ENCODE measurements around the gene LRPAP1.

LRPAP1 gene

DNA sequence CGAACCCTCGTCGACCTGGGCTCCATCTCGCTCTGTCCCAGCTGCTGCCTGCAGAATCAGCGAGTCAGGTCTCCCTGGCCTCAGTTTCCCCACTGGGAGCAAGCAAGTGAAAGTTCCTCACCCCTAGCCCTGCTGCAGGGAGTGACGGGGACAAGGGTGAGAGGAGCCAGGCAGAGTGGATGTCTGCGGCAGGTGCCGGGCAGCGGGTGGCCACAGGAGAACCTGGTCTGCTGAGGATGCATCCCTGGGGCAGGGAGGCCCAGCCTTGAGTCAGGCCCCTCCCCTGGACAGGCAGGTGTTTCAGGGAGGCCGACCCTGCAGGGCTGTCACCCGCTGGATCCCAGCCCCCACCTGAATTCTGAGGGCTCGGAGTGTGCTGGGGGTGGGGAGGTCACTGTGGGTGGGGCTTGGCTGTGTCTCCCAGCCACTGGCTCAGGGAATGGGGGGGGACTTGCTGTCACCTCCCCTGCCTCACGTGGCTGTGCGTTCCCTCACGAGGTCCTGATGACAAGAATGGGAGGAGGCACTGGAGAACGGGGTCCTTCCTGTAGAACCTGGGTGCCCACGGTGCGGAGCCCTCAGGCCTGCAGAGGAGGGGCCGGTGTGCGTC, 33.2 kb downstream of the LRPAP1 start:
- no peak for DNase-seq

DNA sequence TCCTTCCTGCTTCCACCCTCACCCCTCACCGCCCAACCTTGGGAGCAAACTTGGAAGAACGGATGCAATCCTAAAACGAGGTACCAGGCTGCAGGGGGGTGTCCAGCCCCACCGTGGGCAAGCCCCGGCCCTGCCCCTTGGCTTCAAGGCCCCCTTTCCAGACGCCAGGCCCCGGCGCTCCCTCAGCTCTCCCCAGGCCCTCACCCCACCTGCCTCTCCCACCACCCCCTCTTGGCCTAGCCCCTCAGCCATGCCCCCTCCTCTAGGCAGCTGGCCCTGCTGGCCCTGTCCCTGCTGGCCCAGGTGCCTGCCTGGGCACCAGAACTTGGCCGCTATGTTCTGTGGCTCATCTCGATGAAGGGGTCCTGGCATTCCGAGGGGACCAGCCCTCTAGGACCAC, 33.8 kb downstream of the LRPAP1 start:
- no peak for DNase-seq

DNA sequence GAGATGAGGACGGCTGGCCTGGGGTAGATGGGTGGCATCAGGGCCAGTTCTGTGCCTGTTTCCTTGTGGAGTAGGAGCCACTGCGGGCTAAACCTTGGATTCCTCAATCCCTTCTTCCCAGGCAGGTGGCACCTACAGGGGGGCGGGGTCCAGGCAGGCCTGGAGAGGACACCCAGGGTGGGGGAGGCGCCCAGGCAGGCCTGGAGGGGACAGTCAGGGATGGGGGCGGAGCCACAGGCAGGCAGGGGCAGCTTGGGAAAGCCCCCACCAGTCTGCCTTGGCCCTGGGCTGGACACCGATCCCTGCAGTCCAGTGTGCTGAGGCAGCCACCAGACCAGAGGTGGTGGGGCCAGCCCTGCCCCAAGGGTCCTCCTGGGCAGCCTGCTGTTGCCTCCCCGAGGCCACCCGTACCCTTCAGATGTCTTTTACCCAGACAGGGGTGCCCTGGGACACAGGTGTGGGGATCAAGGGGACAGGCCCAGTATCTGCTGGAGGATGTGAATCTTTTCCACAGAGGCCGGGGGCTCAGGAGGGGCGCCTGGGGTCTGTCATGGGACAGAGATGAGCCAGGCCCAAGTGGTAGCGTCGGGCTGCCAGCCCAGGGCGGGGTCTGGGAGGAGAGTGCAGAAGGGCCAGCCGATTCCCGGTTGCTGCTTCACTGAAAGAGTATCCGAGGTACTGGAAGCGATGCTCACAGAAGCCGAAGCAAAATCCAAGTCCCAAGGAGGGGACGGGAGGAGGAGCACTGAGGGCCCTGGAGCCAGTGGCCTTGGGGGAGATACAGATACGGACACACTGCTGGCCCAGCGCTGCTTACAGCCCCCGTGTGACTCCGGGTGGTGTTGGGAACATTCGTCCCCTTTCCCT, 34.5 kb downstream of the LRPAP1 start:
- no peak for DNase-seq

DNA sequence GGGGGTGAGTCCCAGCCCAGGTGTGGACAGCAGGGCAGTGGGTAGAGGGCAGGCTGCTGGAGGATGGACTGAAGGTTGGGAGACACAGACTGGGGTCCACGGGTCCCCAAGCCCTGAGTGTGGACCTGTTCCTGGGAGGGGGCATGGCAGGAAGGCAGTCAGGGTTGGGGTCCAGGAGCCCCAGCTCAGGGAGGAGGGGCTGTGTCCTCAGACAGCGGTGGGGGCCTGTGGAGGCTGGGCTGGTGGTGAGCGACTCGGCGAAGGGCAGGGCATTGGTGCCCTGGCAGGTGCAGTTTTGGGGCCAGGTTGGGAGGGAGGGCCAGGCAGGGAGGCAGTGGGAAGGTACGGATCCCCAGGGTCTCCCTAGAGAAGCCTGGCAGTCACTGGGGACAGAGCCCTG, 35.1 kb downstream of the LRPAP1 start:
- no peak for DNase-seq

DNA sequence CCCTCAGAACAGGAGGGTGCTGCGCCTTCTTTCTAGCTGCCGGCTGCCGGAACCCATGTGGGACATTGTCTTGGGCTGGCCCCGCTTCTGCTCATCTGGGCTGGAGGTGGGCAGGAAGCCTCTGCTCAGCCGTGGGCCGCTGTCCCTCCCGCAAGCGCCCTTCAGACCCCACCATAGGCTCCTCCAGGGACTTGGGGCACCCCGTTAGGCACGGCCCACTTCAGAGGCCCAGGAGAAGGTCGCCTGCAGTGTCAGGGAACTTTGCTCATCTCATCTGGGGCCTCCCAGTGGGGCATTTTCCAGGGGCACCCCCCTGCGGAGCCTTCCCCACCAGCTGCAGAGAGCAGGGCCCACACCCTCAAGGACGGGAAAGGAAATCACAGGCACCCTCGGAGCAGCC, 36.2 kb downstream of the LRPAP1 start:
- no peak for DNase-seq

DNA sequence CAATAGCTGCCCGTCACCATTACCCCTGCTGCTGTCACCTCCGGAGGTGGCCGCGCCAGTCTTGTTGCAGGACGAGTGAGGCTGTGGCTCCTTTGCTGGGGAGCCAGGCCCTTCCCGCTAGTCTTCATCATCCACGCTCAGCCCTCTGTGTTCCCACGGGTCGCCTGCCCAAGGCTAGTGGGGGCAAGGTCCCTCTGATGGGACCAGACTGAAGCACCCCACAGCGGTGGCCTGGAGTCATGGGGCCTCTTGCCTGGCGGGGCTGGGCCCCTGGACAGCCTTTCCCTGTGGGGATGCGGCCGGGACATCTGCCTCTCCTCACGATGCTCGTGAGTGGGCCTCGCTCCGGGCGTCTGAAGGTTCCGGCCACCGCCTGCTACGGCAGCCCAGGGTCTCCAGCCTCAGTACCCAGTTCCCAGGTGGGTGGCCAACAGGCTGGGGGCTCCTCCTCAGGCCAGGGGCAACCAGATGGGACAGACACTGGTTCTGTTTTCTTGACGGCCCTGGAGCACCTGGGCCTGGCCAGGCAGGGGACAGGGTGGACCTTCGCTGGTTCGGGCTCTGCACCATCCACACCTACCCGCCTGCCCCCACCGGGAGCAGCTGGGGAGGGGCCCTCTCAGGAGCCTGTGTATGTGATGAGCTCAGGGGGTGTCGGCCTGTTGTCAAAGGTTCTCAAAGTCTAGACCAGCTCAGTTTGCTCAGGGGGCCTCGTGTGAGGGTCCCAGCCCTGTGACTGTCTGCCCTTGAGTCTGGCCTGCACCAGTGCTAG, 36.8 kb downstream of the LRPAP1 start:
- DNase-seq, result no peak

DNA sequence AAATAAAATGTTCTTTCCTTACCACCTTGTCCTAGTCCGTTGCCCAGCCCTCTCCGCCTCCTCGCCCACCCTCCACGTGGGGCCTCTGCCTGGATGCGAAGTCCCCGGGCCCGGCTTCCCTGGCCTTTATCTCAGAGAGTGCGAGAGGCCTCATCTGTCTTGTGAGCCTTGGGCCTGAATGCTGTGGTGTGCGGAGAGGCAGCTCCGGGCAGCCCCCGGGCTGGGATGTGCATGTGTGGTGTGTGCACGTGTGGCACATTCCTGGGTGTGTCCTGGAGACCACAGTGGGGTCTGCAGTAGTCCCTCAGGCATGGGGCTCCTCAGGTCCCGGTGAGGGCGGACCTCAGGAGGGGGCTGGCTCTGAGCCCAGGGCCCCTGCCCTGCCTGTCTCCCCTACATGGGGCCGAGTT, 37.8 kb downstream of the LRPAP1 start:
- no peak for DNase-seq

DNA sequence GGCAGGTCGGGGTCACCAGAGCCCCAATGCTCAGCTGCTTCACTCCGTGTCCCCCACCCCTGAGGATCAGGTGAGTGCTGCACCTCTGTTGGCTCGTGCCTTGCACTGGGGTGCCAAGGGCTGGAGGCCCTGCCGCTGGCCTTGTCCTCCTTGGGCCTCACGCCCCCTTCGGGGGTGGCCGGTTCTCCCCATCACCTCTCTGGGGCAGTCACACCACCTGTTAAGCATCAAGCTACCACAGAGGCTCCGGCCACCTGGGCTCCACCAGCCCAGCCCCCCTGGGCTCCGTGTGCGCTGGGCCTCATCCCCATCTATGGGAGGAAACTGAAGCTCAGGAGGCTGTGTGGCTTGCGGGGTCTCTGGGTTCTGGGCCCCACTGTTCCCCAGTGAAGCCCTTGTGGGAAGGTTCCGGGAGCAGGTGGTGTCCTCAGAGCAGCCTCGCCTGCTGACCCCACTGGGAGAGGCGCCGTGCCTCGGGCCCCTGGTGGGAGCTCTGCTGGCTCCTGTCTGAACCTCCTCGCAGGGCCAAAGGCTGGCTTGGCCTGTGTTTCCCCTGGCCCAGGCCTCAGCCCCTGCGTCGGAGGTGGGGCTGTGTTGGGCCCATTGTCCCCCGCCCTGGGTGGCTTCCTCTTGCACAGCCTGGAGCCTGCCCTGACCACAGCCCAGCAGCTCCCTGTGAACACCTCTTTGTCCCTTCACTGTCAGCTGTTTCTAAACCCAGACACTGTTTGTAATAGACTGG, 38.3 kb downstream of the LRPAP1 start:
- DNase-seq, result no peak

DNA sequence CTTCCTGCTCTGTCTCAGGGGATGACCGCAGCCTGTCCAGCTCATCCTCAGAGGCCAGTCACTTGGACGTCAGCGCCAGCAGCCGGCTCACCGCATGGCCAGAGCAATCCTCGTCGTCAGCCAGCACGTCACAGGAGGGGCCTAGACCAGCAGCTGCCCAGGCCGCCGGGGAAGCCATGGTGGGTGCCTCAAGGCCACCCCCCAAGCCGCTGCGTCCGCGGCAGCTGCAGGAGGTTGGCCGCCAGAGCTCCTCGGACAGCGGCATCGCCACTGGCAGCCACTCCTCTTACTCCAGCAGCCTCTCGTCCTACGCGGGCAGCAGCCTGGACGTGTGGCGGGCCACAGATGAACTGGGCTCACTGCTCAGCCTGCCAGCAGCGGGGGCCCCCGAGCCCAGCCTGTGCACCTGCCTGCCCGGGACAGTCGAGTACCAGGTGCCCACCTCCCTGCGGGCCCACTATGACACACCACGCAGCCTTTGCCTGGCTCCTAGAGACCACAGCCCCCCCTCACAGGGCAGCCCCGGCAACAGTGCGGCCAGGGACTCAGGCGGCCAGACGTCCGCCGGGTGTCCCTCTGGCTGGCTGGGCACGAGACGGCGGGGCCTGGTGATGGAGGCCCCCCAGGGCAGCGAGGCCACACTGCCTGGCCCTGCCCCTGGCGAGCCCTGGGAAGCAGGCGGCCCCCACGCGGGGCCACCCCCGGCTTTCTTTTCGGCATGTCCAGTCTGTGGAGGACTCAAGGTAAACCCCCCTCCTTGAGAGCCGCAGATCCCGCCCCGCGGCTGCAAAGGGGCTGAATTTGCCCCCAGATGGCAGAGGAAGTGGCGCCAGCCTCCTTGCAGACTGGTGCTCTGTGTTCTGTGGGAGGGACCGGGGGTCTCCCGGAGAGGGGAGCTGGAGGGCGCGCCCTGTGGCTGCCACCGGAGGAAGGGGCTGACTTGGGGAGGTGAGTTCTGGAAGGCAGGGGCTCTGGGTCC, 39.2 kb downstream of the LRPAP1 start:
- DNase-seq, result no peak

DNA sequence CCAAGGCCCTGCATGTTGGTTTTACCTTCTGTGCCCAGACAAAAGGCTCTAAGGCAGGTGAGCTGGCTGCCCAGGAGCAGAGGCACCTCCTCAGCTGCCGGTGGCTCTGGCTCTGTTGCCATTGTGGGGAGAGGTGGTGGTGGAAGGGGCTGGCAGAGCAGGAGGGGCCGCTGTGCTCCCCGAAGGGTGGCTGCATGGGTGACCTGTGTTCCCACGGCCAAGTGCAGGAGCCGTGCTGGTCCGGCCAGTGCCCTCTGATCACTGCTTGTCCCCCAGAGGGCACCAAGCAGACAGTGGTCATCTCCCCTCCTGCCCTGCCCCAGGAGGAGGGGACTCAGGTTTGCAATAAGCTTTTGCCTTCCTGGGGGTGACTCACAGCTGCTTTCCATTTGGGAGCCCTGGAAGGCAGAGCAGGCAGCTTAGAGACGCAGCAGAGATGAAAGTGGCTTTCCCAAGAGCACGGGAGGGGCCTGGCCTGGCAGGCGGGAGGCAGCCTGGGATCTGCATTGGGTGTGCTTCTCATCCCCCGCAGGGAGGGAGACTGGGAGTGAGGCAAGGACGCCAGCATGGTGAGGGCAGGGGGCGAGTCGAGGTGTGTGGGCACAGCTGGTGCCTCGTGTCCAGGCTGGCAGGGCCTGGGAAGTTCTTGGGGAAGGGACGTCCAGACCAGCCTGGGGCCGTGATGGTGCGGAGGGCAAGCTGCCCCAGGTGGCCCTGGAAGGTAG, 40.4 kb downstream of the LRPAP1 start:
- DNase-seq, result no peak

DNA sequence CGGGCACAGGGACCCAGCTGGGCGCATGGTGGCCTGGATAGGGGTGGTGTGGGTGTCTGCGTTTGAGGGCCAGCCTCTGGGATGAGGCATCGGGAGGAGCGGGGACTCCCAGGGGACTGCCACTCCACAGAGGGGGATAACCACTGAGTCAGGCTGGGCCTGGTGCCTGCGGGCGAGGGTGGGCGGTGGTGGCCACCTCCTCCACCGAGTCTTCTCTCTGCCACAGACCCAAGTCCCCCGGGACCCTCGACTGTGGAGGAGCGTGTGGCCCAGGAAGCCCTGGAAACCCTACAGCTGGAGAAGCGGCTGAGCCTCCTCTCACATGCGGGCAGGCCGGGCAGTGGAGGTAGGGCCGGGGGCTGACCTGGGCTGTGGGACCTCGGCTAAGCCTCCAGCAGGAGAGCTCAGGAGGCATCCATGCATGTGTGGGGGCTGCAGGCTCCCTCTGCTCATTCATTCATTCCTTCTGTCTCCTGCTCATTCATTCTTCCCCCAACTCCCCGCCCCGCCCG, 42.7 kb downstream of the LRPAP1 start:
- DNase-seq, result peak; percentile 79 to 88 (median 83)

DNA sequence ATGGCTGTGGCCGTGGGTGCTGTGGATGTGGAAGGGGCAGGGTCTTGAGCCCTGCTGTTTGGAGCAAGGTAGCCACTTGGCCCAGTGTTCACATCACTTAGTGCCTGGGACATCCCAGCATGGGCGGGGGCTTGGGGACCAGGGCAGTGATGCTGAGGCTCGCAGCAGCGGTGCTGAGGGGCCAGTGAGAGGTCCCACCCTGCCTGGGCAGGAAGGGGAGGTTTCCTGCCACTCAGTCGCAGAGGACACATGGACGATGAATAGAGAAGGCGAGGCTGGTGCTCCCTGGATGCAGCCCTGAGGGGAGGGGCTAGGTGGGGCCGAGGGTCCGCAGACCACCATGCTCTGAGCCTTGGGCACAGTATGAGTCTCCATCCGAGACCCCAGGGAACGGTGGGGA, 43.4 kb downstream of the LRPAP1 start:
- DNase-seq, result no peak

DNA sequence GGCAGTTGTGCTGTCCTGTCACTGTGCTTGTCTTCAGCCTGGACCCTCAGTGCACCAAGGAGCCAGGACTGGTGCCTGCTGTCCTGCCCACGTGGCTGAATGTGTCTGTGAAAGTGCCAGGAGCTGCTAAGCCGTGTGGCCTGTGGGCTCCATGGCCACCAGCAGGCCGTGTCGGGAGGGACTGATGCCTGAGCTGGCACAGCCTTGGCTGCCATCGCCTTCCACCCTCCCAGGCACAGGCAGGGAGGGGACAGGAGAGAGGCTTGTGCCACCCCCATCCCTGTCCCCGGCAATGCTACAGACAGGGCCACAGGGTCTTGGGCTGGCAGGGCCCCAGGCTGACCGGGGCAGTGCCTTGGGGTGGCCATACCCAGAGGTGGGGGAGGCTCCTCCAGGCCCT, 44.4 kb downstream of the LRPAP1 start:
- no peak for DNase-seq

DNA sequence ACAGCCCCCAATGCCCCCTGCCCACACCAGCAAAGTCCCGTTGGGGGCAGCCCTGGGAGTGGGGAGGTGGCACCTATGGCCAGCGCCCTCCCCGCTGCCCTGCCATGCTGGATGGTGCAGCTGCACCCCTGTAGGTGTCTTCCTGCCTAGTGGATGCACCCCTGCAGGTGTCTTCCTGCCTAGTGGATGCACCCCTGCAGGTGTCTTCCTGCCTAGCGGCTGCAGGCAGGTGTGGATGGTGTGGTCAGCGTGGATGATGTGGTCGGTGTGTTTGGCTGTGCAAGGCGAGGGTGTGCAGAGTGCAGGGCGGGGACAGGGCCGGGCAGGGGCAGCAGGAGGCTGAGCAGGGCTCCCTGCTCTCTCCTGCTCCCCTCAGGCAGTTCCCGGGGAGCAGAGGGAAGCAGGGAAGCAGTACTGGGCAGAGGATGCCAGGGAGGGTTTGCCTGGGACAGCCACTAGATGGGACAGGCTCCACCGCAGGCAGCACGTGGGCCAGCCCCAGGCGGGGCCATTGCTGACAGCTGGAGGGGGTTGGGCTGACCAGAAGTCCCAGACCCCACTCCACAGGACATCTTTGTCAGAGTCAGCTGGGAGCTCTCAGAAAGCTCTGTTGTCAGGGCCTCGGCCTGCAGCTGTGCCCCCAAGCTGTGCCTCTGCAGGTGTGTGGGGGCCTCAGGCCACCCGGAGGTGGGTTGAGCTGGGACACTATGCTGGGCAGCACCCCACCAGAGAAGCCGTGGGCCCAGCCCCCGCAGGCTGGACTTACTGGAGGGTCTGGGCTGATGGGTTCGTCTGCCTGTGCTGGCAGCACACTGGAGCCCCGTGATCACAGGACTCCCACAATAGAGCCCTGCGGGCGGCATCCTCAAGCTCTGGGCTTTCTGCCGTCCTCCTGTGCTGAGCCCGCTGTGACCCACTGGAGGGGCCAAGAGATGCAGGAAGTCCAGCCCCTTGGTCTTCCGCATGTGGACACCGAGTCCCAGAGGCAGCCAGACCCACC, 45.4 kb downstream of the LRPAP1 start:
- no peak for DNase-seq

DNA sequence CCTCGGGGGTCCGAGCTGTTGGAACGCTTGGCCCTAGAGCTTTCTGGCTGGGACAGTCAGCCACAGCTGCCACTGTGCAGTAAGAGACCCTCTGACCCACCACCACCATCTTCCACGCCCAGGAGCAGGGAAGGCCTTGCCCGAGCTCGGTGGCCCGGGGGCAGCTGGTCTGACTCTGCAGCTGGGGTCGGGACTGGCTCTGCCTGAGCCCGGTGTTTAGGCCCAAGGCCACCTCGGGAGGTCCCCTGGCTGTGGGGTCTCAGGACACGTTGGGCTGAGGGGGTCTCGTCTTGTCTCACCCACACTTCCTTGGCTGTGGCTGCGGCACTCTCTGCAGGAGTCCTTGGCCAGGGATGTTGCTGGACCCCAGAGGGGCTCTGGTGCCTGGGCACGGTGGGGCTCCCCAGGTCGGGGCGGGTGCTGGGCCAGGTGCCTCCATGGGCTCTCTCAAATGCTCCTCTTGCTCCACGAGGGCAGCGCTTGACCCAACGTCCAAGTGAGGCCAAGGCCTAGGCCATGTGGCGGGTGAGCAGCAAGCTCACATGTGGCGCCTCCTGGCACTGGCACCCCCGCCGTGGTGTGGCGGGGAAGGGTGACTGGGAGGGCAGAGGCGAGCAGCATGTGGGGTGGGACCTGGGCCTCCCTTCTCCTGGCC, 46.2 kb downstream of the LRPAP1 start:
- DNase-seq, result no peak

DNA sequence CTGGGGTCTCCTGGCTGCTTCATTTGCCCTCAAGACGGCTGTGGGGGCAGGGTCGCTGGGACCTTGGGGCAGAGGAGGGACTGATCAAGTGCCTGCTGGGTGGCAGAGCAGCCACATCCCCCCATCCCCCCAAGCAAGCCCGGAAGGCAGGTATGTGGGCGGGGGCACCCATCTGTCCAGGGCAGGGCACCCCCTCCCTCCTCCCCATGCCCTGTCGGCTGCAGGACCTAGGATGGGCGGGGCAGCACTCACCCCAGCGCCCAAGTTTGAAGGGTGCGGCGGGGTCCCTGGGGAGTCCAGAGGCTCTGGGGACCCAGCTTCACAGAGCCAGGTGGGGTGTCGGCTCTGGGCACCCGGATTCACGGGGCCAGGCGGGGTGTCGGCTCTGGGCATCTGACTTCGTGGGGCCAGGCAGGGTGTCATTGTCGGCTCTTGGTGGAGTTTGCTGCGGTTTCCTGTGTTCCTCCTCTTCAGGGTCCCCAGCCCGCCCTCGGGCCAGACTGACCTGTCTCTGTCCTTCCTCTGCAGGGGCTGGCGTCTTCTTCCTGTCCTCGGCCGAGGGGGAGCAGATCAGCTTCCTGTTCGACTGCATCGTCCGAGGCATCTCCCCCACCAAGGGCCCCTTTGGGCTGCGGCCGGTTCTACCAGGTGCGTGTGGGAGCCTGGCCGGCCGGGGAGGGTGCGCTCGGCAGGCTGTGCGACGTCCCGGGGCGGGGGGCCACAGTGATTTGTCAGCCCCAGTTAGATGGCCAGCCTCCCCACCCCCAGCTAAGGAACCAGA, 47.0 kb downstream of the LRPAP1 start:
- no peak for DNase-seq

DNA sequence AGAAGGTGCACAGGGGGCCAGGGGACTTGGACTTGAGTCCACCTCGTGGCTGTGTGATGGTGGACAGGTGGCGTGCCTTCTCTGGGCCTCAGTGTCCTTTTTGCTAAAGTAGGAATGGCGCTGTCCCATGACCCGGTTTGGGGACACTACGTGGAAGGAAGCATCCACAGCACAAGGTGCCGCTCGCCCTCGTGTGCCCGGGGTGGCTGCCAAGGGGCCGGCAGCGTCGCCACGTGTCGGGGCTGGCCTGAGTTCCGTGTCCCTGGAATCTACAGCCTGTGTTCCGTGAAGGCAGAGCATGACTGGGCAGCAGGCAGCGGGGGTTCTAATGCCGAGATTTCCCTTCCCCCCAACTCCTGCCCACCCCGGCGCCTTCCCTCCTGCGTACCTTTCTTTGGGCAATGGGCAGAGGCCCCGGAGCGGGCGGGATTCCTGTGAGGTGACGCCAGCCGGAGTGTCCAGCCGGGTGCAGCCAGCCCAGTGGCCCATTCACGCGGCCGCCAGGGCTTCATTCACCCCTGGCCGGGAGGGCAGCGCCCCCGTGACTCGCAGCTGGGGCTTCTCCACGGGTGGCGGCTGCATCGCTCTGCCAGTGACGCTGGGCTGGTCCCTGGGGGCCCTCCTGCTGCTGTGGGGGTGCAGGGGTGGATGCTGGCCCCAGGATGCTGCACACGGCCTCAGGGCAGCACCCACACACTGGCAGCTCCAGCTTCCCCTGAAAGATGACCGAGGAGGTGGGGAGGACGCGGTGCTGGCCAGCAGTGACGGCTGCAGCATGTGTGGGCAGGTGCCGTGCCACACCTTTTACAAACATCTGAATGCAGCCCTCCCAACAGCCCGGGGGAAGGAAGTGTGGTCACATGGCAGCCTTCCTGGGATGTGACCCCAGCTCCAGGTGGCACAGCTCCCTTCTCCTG, 47.9 kb downstream of the LRPAP1 start:
- DNase-seq, result peak in 1 of 3 donors; percentile 23
